Measurements from ENCODE around the gene GEN1. TPM values are rescaled to one million over a fixed set of nuclear protein-coding genes. Genes with fewer than 3 reads are reported as not detected.

The GEN1 gene
- total RNA-seq, 6 experiments from 2014 or later, result 9.8 to 16.5 (median 13.1) TPM

DNA sequence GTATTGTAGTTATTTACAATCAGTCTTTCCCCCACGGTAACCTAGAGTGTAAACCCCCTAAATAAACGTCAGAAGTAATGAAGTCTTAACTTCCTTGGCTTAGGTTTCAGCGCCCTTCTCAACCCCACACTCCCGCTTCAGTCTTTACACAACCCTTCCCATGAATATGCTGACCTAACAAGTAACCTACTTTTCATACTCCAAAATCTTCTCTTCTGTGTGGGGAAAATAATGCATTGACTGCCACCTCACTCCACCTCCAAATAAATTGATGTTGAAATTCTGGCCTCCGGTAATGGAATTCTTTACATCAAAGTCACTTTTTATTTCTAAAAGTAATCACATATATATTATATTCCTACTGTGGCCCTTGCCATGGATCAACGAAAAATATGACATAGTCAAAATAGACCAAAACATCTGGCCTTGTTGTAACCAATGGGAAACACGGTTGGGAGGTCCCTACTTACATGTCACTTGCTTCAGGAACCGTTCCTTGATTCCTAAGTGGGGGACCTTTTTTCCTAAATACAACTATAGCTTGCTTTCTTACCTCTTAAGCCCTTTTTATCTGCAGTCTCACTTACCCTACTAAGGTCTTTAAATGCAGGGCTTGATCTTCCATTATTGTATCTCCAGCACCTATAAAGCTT lies 961 bp downstream of the GEN1 start:
- DNase-seq, result no peak
- no peaks in the 10 kb centered on the region for H3K9me3 Mint-ChIP-seq
- H3K27ac Mint-ChIP-seq, result peak overlapping the region; percentile 93
- peaks cover 75% of the 10 kb centered on the region for H3K4me1 Mint-ChIP-seq (ENCODE audit: low read depth)
- no peaks in the 10 kb centered on the region for H3K27me3 Mint-ChIP-seq (ENCODE audit: insufficient read depth)
- peak overlapping the region; percentile 93 for H3K4me3 Mint-ChIP-seq
- peaks cover 4% of the 10 kb centered on the region; the same call in 1 of the 2 replicates for H3K36me3 Mint-ChIP-seq (ENCODE audit: low read depth)
- TF ChIP-seq, protein P1, sequence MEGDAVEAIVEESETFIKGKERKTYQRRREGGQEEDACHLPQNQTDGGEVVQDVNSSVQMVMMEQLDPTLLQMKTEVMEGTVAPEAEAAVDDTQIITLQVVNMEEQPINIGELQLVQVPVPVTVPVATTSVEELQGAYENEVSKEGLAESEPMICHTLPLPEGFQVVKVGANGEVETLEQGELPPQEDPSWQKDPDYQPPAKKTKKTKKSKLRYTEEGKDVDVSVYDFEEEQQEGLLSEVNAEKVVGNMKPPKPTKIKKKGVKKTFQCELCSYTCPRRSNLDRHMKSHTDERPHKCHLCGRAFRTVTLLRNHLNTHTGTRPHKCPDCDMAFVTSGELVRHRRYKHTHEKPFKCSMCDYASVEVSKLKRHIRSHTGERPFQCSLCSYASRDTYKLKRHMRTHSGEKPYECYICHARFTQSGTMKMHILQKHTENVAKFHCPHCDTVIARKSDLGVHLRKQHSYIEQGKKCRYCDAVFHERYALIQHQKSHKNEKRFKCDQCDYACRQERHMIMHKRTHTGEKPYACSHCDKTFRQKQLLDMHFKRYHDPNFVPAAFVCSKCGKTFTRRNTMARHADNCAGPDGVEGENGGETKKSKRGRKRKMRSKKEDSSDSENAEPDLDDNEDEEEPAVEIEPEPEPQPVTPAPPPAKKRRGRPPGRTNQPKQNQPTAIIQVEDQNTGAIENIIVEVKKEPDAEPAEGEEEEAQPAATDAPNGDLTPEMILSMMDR (IDR thresholded peaks at IDR 0.05), result no peak

DNA sequence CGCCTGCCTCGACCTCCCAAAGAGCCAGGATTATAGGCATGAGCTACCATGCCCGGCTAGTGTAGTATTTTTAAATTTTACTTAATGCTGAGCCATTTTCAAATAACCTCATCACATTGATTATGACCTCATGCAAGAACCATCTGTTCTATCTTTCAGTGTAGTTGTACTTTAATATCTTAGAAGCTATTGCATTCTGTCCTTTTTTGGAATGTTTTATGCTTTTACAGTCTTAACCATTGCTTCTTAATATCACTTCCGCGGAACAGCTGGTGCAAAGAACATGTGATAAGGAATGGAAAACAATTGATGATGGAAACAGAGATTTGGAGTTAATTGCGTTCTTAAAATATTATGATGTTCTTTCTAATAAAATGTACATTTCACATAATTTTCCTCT lies 2.7 kb downstream of the GEN1 start:
- peak; percentile 17 for DNase-seq
- H3K27me3 Mint-ChIP-seq (ENCODE audit: insufficient read depth), result no peaks in the 10 kb centered on the region
- H3K27ac Mint-ChIP-seq, result peak overlapping the region; percentile 83
- TF ChIP-seq, protein P1 (IDR thresholded peaks at IDR 0.05), result no peak
- peaks cover 4% of the 10 kb centered on the region; the same call in 1 of the 2 replicates for H3K36me3 Mint-ChIP-seq (ENCODE audit: low read depth)
- H3K9me3 Mint-ChIP-seq, result no peaks in the 10 kb centered on the region
- peaks cover 64% of the 10 kb centered on the region for H3K4me1 Mint-ChIP-seq (ENCODE audit: low read depth)
- peak overlapping the region; percentile 93 for H3K4me3 Mint-ChIP-seq

DNA sequence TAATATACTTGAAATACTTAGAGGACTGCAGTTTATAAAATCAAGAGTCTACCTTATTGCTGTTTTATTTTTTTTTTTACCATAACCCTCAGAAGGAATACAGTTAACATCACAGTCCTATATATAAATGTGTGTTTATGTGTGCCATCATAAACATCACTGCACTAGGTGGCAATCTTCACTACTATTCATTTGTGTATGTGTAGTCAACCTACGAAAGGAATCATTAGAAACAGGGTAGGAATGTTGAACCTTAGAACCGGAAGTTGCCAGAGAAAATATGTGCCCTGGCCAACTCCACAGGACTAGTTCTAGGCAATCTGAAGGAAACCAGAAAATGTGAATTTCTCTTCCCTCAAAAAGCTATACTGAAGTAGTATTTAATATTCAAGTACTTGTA lies 3.4 kb downstream of the GEN1 start:
- H3K36me3 Mint-ChIP-seq (ENCODE audit: low read depth), result no peaks in the 10 kb centered on the region
- H3K4me3 Mint-ChIP-seq, result peak overlapping the region; percentile 93
- no peaks in the 10 kb centered on the region for H3K27me3 Mint-ChIP-seq (ENCODE audit: insufficient read depth)
- peaks cover 57% of the 10 kb centered on the region for H3K4me1 Mint-ChIP-seq (ENCODE audit: low read depth)
- TF ChIP-seq, protein P1 (IDR thresholded peaks at IDR 0.05), result no peak
- H3K27ac Mint-ChIP-seq, result peak overlapping the region; percentile 83
- peak; percentile 39 for DNase-seq
- H3K9me3 Mint-ChIP-seq, result no peaks in the 10 kb centered on the region

DNA sequence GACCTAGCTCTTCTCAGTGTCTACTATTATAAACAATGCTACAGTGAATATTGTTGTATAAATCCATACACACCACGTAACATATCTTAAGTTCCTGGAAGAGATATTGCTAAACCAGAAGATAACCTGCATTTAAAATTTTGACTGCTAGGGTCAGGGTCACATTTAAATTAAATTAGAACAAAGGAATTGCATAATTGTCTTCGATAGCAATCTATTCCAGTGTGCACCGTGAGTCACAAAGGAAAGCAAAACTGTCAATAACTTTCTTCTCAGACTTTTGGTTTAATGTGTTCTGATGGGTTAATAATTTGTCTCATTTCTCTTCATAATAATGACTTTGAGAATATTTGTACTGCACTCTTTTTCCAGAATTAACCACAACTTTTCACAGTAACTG lies 4.2 kb downstream of the GEN1 start:
- peak overlapping the region; percentile 83 for H3K27ac Mint-ChIP-seq

DNA sequence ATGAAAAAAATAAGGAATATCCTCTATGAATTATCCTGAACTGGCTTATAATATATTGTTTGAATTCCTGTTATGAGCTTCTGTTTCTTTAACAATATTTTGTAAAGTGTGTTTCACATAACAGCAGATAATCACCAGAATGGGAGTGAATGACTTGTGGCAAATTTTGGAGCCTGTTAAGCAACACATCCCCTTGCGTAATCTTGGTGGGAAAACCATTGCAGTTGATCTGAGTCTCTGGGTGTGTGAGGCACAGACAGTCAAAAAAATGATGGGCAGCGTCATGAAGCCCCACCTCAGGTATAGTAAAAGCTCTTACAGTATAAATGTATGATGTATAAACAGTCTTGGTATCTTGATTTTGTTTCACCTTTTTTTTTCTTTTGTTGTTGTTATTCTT lies 5.9 kb downstream of the GEN1 start:
- no peak overlapping the region for H3K27ac Mint-ChIP-seq
- H3K4me3 Mint-ChIP-seq, result no peak overlapping the region
- no peak for DNase-seq
- peaks cover 51% of the 10 kb centered on the region for H3K4me1 Mint-ChIP-seq (ENCODE audit: low read depth)
- no peaks in the 10 kb centered on the region for H3K27me3 Mint-ChIP-seq (ENCODE audit: insufficient read depth)
- H3K9me3 Mint-ChIP-seq, result no peaks in the 10 kb centered on the region
- TF ChIP-seq, protein P1 (IDR thresholded peaks at IDR 0.05), result no peak
- peaks cover 11% of the 10 kb centered on the region; the same call in 1 of the 2 replicates for H3K36me3 Mint-ChIP-seq (ENCODE audit: low read depth)

More for the DNA sequence above, 4.2 kb downstream of the GEN1 start:
- no peaks in the 10 kb centered on the region for H3K27me3 Mint-ChIP-seq (ENCODE audit: insufficient read depth)
- H3K36me3 Mint-ChIP-seq (ENCODE audit: low read depth), result peaks cover 1% of the 10 kb centered on the region; the same call in 1 of the 2 replicates
- H3K9me3 Mint-ChIP-seq, result no peaks in the 10 kb centered on the region
- TF ChIP-seq, protein P1 (IDR thresholded peaks at IDR 0.05), result no peak
- DNase-seq, result no peak
- peak overlapping the region; percentile 93; the same call in 1 of the 2 replicates for H3K4me3 Mint-ChIP-seq
- H3K4me1 Mint-ChIP-seq (ENCODE audit: low read depth), result peaks cover 52% of the 10 kb centered on the region

Measured in HFFc6 (cell line).